Urinary bladder (tissue), 4 donors: ENCODE measurements around the gene FUT6. TPM values are rescaled to one million over a fixed set of nuclear protein-coding genes. Genes with fewer than 3 reads are reported as not detected.
A peak's percentile ranks its signal among the peaks of the same experiment; 100 is the strongest.

ENCODE experiments used
- DNase-seq: peaks from one replicate; pipeline ENCODE4 v3.0.0-alpha.2; 2015; ENCODE audit errors: extremely low spot score
- H3K27ac ChIP-seq: one replicate; pipeline ENCODE4 v1.5.1; 2013; ENCODE audit warnings: low read depth, mild to moderate bottlenecking, moderate library complexity
- H3K36me3 ChIP-seq: one replicate; pipeline ENCODE4 v1.6.1; 2013; ENCODE audit warnings: mild to moderate bottlenecking, moderate library complexity; ENCODE audit not compliant: insufficient read depth
- H3K4me1 ChIP-seq: one replicate; pipeline ENCODE4 v1.6.1; 2013; ENCODE audit warnings: mild to moderate bottlenecking, moderate library complexity; ENCODE audit not compliant: insufficient read depth
- H3K4me3 ChIP-seq: one replicate; pipeline ENCODE4 v1.5.1; 2013; ENCODE audit warnings: low read depth, low read length
- WGBS: extraction: QIAGEN DNeasy Blood & Tissue Kit; methylation state at CpG from one replicate; pipeline ENCODE4 v1.1.7; 2013; 5-methylcytosine and 5-hydroxymethylcytosine counted together
- polyA plus RNA-seq: library from polyadenylated mRNA; stranded (reverse); fragments of 200-250 nt; gene quantifications from one replicate; pipeline ENCODE4 v1.2.3, GENCODE V29; 2013
- total RNA-seq: library from RNA; depleted of rRNA; stranded (reverse); fragments of >200 nt; gene quantifications from one replicate; pipeline ENCODE4 v1.2.3, GENCODE V29; 2014
- donor health status: healthy with polysubstance abuse.
- donor health status: healthy.

FUT6 gene
- total and polyA plus RNA-seq, 2 donors: 0.03 TPM; not detected in 1

GRCh38 chr19:5814123-5814851 is 25.2 kb downstream of the FUT6 start:
- Histone ChIP-seq H3K4me3 (no peak overlapping the region), H3K4me1 (no peaks in the 10 kb centered on the region), H3K36me3 (no peaks in the 10 kb centered on the region), H3K27ac (no peak overlapping the region)
- DNase-seq: no peak
- 81% methylated on average over 9 of the region's 9 CpGs for WGBS

DNA sequence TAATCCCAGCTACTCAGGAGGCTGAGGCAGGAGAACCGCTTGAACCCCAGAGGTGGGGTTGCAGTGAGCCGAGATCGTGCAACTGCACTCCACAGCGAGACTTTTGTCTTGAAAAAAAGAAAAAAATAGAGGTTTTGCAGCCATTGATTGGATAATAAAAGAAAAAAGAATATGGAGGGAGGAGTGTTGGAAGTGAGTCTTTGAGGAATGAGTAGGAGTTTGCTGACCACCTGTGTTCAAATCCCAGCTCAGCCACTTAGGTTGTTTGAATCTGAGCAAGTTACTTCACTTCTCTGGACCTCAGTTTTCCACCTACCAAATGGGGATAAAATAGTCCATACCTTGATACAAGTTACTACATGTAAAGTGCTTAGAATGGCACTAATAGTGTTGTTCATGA is 28.4 kb downstream of the FUT6 start:
- H3K27ac ChIP-seq: no peak overlapping the region
- WGBS: 92% methylated on average over 4 of the region's 4 CpGs
- DNase-seq: no peak
- no peaks in the 10 kb centered on the region for H3K36me3 ChIP-seq
- H3K4me3 ChIP-seq: no peak overlapping the region
- H3K4me1 ChIP-seq: no peaks in the 10 kb centered on the region

- no peaks in the 10 kb centered on the region for H3K4me1 ChIP-seq
- DNase-seq: no peak
- H3K4me3 ChIP-seq: no peak overlapping the region
- 78% methylated on average over 10 of the region's 10 CpGs for WGBS
- H3K27ac ChIP-seq: no peak overlapping the region
- H3K36me3 ChIP-seq: no peaks in the 10 kb centered on the region
These were observed 30.0 kb downstream of the FUT6 start for GRCh38 chr19:5809469-5809868.

DNA sequence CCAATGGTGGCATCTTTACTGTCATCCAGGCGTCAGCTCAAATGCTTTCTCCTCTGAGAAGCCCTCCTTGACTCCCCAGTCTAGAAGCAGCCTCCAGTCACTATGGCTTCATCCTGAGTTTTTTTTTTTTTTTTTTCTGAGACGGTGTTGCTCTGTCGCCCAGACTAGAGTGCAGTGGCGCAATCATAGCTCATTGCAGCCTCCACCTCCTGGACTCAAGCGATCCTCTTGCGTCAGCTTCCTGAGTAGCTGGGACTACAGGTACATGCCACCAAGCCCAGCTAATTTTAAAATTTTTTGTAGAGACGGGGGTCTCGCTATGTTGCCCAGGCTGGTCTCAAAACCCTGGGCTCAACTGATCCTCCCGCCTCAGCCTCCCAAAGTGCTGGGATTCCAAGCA is 30.4 kb downstream of the FUT6 start:
- 91% methylated on average over 9 of the region's 9 CpGs for WGBS
- no peak for DNase-seq
- H3K4me1 ChIP-seq: no peaks in the 10 kb centered on the region

GRCh38 chr19:5808120-5808816 is 31.2 kb downstream of the FUT6 start:
- no peaks in the 10 kb centered on the region for H3K4me1 ChIP-seq
- no peak overlapping the region for H3K4me3 ChIP-seq
- WGBS: 87% methylated on average over 21 of the region's 21 CpGs
- H3K27ac ChIP-seq: no peak overlapping the region
- DNase-seq: no peak
- H3K36me3 ChIP-seq: no peaks in the 10 kb centered on the region

More for the DNA sequence above, 30.4 kb downstream of the FUT6 start:
- Histone ChIP-seq H3K36me3 (no peaks in the 10 kb centered on the region), H3K4me3 (no peak overlapping the region), H3K27ac (no peak overlapping the region)

GRCh38 chr19:5806905-5807304 is 32.6 kb downstream of the FUT6 start:
- DNase-seq: no peak
- H3K27ac ChIP-seq: no peak overlapping the region
- no peak overlapping the region for H3K4me3 ChIP-seq
- no peaks in the 10 kb centered on the region for H3K4me1 ChIP-seq
- 90% methylated on average over 5 of the region's 5 CpGs for WGBS
- H3K36me3 ChIP-seq: no peaks in the 10 kb centered on the region

DNA sequence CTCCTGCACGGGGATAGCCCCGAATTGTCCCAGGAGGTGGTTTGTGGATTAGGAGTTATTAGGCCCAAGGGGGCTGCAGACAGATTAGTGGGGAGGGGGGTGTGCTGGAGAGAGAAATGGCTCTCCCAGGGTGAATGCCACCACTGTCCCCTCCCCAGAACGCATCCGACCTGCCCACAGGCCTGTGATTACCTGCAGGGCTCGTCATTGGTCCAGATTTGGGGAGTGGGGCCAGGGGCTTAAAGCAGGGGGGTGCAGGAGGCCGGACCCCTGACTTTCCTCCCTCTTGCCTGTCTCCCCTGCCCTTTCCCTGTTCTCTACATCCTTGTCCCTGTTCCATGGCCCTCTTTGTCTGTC is 33.4 kb downstream of the FUT6 start:
- 30% methylated on average over 6 of the region's 6 CpGs for WGBS
- H3K4me3 ChIP-seq: no peak overlapping the region
- DNase-seq: no peak
- H3K4me1 ChIP-seq: no peaks in the 10 kb centered on the region
- H3K27ac ChIP-seq: no peak overlapping the region
- no peaks in the 10 kb centered on the region for H3K36me3 ChIP-seq

- 2% methylated on average over 46 of the region's 46 CpGs for WGBS
- H3K4me3 ChIP-seq: peak overlapping the region; percentile 38
- H3K4me1 ChIP-seq: no peaks in the 10 kb centered on the region
- no peak overlapping the region for H3K27ac ChIP-seq
- no peak for DNase-seq
- H3K36me3 ChIP-seq: no peaks in the 10 kb centered on the region
These were observed 33.9 kb downstream of the FUT6 start for GRCh38 chr19:5805462-5806132.

DNA sequence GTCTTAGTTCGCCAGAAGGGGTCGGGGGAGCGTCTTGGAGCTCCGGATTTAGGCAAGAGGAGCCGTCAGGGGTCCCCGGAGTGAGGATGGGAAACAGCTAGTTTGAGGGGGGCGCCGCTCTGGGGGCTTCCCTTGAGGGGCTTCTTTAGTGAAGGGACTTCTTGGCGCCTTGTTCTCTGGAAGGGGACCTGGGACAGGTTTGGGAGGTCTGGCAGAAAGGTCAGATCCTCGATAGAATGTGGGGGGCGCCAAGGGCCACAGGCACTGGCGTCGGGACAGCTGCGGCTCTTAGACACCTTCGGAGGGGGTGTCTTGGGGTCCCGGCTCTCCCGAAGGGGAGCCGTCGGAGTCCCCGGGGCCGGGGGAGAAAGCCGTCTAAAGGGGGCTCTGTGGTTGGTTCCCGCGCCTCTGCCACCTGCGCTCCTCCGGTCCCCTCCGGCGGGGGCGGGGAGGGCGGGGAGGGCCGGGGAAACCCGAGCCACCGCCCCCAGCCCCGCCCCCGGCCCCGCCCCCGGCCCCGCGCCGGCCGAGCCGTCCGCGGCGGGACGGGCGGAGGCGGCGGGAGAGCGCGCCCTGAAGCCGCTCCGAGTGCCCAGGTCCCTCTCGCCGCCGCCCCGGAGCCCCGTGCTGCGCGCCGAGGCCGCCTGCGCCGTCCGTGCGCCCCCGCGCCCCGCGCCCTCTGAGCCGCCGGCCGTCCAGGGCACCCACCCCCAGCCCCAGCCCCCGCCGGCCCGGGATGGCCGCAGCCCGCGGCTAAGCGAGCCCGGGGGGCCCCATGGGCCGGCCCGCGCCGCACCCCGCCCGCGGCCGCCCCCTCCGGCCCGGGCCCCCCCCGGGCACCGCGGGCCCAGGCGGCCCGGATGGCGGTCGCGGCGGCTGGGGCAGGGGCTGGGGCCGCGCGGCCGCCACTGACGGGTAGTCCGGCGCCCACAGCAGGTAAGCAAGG is 34.7 kb downstream of the FUT6 start, which contains the start of gene NRTN:
TSS of gene NRTN (plus strand) at position 552 of the 946 bp plus-strand sequence. CDS start 19,099 bp downstream, outside the sequence.
- WGBS: 2% methylated on average over 105 of the region's 107 CpGs
- no peak for DNase-seq
- Histone ChIP-seq H3K4me3 (peak within 1 kb of the TSS; percentile 38), H3K4me1 (no peaks in the 10 kb centered on the region), H3K27ac (no peak within 1 kb of the TSS), H3K36me3 (no peaks in the 10 kb centered on the region)

DNA sequence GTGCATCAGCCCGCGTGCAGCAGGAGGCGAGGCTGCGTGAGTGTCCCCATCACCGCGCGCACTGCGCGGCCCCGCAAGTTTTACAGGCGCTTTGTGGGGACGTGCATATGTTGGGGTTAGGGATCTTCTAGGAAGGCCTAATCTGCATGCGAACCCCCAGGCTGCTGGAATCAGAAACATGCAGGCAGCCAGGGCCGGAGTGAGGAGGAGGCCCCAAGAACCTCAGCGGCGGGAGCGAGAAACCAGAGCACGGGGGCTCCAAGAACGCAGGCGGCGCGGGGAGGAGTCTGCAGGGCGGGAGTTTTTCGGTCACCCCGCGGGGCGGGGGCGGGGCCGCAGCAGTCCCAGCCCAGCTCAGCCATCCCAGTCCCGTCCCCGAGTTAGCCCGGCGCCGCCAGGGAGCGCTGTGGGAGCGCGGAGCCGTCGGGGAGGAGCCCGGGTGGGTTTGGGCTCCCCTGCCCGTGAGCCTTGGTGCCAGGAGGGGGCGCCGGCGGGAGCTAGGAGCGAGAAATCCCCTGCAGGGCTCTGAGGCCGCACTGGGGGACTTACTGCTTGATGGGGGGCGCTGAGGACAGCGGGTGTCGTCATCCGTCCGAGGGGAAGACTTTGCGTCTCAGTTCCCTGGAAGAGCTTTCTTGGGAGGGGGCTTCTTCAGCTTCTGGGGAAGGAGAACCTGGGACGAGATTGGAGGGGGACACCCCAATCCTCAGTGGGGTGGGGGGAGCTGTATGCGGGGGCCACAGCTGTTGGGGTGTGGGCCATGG is 35.6 kb downstream of the FUT6 start:
- DNase-seq: no peak
- peak overlapping the region; percentile 16 for H3K4me3 ChIP-seq
- under 1% methylated on average over 54 of the region's 54 CpGs for WGBS

DNA sequence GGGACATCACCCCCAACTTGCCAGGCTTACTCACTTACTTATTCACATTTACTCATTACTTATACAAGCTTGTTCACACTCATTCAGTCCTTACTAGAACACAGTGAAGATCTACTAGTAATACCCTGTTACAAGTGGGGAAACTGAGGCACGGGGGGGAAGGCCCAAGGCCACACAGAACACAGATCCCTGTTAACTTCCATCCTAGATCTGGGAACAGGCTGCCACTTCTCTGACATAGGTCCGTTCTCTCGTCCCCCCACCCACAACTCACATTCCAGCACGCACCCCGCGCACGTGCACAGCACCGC is 36.1 kb downstream of the FUT6 start:
- no peak for DNase-seq
- Histone ChIP-seq H3K36me3 (no peaks in the 10 kb centered on the region), H3K4me3 (peak overlapping the region; percentile 16), H3K4me1 (no peaks in the 10 kb centered on the region), H3K27ac (no peak overlapping the region)
- WGBS: 7% methylated on average over 8 of the region's 8 CpGs

More for the DNA sequence above, 35.6 kb downstream of the FUT6 start:
- Histone ChIP-seq H3K4me1 (no peaks in the 10 kb centered on the region), H3K27ac (no peak overlapping the region), H3K36me3 (no peaks in the 10 kb centered on the region)

- WGBS: 16% methylated on average over 33 of the region's 33 CpGs
- Histone ChIP-seq H3K4me3 (no peak overlapping the region), H3K27ac (no peak overlapping the region), H3K36me3 (no peaks in the 10 kb centered on the region), H3K4me1 (no peaks in the 10 kb centered on the region)
- peak; percentile 42 for DNase-seq
These were observed 37.5 kb downstream of the FUT6 start for GRCh38 chr19:5801796-5802619.
